ENCODE results near the gene ZNF646.

The ZNF646 gene

DNA sequence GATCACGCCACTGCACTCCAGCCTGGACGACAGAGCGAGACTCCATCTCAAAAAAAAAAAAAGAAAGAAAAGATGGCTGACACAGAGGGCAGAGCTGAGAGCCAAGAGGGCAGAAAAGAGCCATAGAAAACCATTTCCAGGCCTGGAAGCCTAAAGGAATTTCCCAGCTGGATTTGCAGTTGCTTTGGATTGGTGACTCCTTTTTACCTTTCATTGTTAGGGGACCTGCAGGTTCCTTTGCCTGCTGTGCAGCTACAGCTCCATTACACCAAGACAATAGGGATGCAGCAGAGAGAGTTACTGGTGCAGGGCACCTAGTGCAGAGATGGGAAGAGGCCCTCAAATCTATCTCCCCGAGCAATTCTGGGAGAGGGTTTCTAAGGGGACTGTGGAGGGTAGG lies 18.6 kb upstream of the ZNF646 start:
- TF ChIP-seq EZH2phosphoT487 (IDR thresholded peaks at IDR 0.05; ENCODE audit: low read length) (no peak), EZH2 (optimal IDR thresholded peaks at IDR 0.05; ENCODE audit: low read depth, low read length) (no peak)
- TF ChIP-seq, protein P1, sequence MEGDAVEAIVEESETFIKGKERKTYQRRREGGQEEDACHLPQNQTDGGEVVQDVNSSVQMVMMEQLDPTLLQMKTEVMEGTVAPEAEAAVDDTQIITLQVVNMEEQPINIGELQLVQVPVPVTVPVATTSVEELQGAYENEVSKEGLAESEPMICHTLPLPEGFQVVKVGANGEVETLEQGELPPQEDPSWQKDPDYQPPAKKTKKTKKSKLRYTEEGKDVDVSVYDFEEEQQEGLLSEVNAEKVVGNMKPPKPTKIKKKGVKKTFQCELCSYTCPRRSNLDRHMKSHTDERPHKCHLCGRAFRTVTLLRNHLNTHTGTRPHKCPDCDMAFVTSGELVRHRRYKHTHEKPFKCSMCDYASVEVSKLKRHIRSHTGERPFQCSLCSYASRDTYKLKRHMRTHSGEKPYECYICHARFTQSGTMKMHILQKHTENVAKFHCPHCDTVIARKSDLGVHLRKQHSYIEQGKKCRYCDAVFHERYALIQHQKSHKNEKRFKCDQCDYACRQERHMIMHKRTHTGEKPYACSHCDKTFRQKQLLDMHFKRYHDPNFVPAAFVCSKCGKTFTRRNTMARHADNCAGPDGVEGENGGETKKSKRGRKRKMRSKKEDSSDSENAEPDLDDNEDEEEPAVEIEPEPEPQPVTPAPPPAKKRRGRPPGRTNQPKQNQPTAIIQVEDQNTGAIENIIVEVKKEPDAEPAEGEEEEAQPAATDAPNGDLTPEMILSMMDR (IDR thresholded peaks at IDR 0.05; ENCODE audit: low read length), result no peak
- no peaks in the 10 kb centered on the region for H3K9me2 ChIP-seq (replicated peaks; ENCODE audit: insufficient read depth, low read length)
- H3K36me3 ChIP-seq (replicated peaks; ENCODE audit: insufficient read depth, low read length), result no peaks in the 10 kb centered on the region
- no peak overlapping the region for H2AFZ ChIP-seq (ENCODE audit: low read length)
- no peaks in the 10 kb centered on the region for H3K4me1 ChIP-seq (ENCODE audit: low read length)
- H3K27ac ChIP-seq (ENCODE audit: low read length), result no peak overlapping the region
- H3K9me3 ChIP-seq (replicated peaks; ENCODE audit: insufficient read depth, low read length), result no peaks in the 10 kb centered on the region
- no peak overlapping the region for H3K4me2 ChIP-seq (ENCODE audit: low read depth, low read length)
- no peak overlapping the region for H3K4me3 ChIP-seq (ENCODE audit: low read length)
- no peak overlapping the region for H3K9ac ChIP-seq (ENCODE audit: low read length)
- no peaks in the 10 kb centered on the region for H3F3A ChIP-seq (ENCODE audit: insufficient read depth, low read length)
- H3K27me3 ChIP-seq (replicated peaks; ENCODE audit: insufficient read depth, low read length), result no peaks in the 10 kb centered on the region
- no peaks in the 10 kb centered on the region; the same call in 1 of the 2 replicates for H4K20me1 ChIP-seq (ENCODE audit: insufficient read depth, low read length)
- DNase-seq, result no peak
- no peaks in the 10 kb centered on the region for H3K79me2 ChIP-seq (ENCODE audit: low read length)

DNA sequence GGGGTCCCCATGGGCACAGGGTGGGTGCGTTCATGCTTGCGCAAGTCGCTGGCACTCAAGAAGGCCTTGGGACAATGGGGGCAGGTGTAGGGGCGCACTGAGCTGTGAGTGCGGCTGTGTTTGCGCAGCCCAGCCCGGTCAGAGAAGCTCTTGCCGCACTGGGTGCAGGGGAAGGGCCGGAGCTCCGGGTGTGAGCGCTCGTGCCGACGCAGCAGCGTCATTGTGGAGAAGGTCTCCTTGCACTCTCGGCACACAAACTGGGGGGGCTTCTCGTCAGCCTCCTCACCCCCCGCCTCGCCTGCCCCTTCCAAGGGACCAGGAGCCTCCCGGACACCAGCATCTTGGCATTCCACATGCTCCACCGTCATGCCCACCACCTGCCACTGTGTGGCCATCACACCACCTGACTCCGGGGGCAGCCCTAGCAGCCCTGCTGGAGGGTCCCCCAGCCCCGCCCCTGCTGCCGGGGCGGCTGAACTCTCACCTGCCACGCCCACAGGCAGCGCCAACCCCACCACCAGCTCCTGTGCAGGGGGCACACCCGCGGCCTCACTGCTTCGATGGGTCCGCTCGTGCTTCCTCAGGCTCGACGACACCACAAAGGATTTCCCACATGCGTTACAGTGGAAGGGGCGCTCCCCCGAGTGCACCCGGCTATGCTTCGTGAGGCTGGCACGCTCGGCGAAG lies 13.0 kb upstream of the ZNF646 start:
- Histone ChIP-seq H3K4me1 (ENCODE audit: low read length) (no peaks in the 10 kb centered on the region), H3K27ac (ENCODE audit: low read length) (no peak overlapping the region), H3K27me3 (replicated peaks; ENCODE audit: insufficient read depth, low read length) (no peaks in the 10 kb centered on the region), H3K9me2 (replicated peaks; ENCODE audit: insufficient read depth, low read length) (no peaks in the 10 kb centered on the region), H3K79me2 (ENCODE audit: low read length) (peaks cover 1% of the 10 kb centered on the region; the same call in 1 of the 2 replicates), H4K20me1 (ENCODE audit: insufficient read depth, low read length) (no peaks in the 10 kb centered on the region; the same call in 1 of the 2 replicates), H3K36me3 (replicated peaks; ENCODE audit: insufficient read depth, low read length) (no peaks in the 10 kb centered on the region), H2AFZ (ENCODE audit: low read length) (no peak overlapping the region), H3K4me2 (ENCODE audit: low read depth, low read length) (no peak overlapping the region), H3F3A (ENCODE audit: insufficient read depth, low read length) (no peaks in the 10 kb centered on the region), H3K9me3 (replicated peaks; ENCODE audit: insufficient read depth, low read length) (no peaks in the 10 kb centered on the region), H3K9ac (ENCODE audit: low read length) (no peak overlapping the region), H3K4me3 (ENCODE audit: low read length) (no peak overlapping the region)
- TF ChIP-seq, protein P1 (IDR thresholded peaks at IDR 0.05; ENCODE audit: low read length), result no peak
- TF ChIP-seq EZH2 (optimal IDR thresholded peaks at IDR 0.05; ENCODE audit: low read depth, low read length) (no peak), EZH2phosphoT487 (IDR thresholded peaks at IDR 0.05; ENCODE audit: low read length) (no peak)
- no peak for DNase-seq

DNA sequence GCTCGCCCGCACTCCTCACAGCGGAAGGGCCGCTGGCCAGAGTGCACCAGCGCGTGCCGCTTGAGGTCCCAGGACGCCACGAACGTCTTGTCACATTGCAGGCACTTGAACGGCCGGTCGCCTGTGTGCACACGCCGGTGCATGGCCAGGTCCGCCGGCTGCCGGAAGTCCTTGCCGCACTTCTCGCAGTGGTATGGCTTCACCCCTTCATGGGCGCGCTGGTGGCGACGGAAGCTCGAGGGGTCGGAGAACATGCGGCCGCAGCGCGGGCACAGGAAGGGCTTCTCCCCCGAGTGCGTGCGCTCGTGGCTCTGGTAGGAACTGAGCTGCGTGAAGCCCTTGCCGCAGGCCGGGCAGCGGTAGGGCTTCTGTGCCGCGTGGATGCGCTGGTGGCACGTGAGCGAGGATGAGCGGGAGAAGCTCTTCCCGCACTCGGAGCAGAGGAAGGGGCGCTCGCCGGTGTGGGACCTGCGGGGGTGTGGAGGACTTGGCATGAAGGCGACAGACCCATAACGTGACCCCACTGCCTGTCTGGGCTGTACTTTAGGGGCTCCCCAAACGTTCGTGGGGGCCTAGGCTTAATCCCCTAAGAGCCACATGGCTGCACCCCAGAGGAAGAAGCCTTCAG lies 12.3 kb upstream of the ZNF646 start:
- TF ChIP-seq EZH2phosphoT487 (IDR thresholded peaks at IDR 0.05; ENCODE audit: low read length) (no peak), EZH2 (optimal IDR thresholded peaks at IDR 0.05; ENCODE audit: low read depth, low read length) (no peak)
- TF ChIP-seq, protein P1 (IDR thresholded peaks at IDR 0.05; ENCODE audit: low read length), result no peak
- no peaks in the 10 kb centered on the region for H3K27me3 ChIP-seq (replicated peaks; ENCODE audit: insufficient read depth, low read length)
- no peaks in the 10 kb centered on the region for H3K36me3 ChIP-seq (replicated peaks; ENCODE audit: insufficient read depth, low read length)
- no peak overlapping the region for H3K27ac ChIP-seq (ENCODE audit: low read length)
- no peaks in the 10 kb centered on the region for H3F3A ChIP-seq (ENCODE audit: insufficient read depth, low read length)
- no peak overlapping the region for H3K9ac ChIP-seq (ENCODE audit: low read length)
- H3K79me2 ChIP-seq (ENCODE audit: low read length), result peaks cover 7% of the 10 kb centered on the region; the same call in 1 of the 2 replicates
- no peak overlapping the region for H3K4me3 ChIP-seq (ENCODE audit: low read length)
- H3K9me3 ChIP-seq (replicated peaks; ENCODE audit: insufficient read depth, low read length), result no peaks in the 10 kb centered on the region
- H3K9me2 ChIP-seq (replicated peaks; ENCODE audit: insufficient read depth, low read length), result no peaks in the 10 kb centered on the region
- DNase-seq, result no peak
- no peaks in the 10 kb centered on the region; the same call in 1 of the 2 replicates for H4K20me1 ChIP-seq (ENCODE audit: insufficient read depth, low read length)
- no peaks in the 10 kb centered on the region for H3K4me1 ChIP-seq (ENCODE audit: low read length)
- H3K4me2 ChIP-seq (ENCODE audit: low read depth, low read length), result no peak overlapping the region
- no peak overlapping the region for H2AFZ ChIP-seq (ENCODE audit: low read length)

Measured in MM.1S (cell line).